NOMO-1 treated with dmso at 0.1 percent for 144 hours (cell line): ENCODE results near the gene RAD51D.
"Not testable (repeated sequence)": the region's sequence is repeated elsewhere in the genome, so short reads cannot be mapped to it uniquely, and the experiment has no call there.

ENCODE experiments used
- DNase-seq: peaks from one replicate; lab custom pipeline; 2025; ENCODE audit not compliant: unreplicated experiment; lab: John Stamatoyannopoulos, UW

The RAD51D gene

DNA sequence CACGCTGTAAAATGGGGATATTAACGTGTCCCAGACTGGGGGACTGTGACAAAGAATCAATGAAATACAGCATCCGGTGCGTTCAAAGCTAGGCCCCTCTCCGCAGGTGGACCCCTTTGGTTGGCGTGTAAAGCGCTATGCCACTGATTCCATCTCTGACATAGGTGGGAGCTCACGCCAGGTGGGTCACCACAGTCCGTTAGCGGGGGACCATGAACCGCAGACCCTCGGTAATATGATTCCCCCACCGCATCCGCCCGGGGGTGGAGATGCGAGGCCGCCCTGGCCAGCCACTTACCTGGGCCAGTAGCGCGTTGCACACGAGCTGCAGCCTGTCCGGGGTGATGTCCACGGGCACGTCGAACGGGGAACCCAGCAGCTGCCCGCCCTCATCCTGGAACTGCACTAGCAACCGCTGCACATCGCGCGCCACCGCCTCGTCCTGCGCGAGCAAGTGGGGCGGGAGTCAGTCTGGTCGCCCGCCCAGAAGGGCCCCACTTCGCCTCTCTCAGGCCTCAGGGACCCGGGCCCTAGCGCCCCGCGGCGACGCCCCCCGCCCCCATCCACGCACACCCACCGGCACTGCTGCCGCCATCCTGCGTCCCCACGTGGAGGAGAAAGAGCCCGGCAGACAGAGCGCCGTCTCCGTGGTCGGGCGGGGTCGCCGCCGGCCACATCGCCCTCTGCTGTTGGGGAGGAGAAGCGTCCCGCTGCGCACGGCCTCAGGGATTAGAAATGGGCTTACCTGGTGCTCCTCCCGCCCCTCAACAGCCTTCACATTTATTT, 22.2 kb upstream of the RAD51D start, which contains the start of gene NLE1:
Gene NLE1 (minus strand): TSS at position 623 of the 786 bp plus-strand sequence. CDS start 28 bp downstream, at position 595.
- DNase-seq, result peak; percentile 75

DNA sequence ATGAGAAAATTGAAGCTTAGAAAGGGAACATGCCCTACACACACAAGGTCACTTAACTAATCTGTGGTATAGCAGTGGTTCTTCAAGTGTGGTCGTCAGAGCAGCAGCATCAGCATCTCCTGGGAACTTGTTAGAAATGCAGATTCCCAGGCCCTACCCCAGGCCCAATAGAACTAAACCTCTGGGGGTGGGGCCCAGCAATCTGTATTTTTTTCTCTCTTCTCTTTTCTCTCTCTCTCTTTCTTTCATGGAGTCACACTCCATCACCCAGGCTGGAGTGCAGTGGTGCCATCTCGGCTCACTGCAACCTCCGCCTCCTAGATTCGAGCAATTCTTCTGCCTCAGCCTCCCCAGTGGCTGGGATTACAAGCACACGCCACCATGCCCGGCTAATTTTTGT, 18.6 kb upstream of the RAD51D start:
- DNase-seq, result no peak

DNA sequence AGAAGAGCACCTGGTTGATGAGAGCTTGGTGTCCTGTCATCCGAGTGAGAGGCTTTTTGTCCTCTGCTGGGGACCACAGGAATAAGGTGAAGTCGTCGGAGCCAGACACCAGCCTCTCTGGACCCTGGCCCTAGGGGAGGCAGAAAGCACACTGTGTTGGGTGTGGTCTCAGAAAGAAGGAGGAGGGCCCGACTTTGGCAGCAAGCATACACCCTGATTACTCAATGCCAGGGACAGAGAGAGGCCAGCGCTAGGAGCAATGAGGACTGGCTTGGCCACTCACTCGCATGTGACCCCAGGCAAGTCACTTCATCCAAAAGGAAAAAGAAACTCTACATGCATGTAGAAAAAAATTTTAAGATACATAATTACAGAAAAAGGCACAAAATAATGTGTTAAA, 15.7 kb upstream of the RAD51D start:
- DNase-seq, result no peak

DNA sequence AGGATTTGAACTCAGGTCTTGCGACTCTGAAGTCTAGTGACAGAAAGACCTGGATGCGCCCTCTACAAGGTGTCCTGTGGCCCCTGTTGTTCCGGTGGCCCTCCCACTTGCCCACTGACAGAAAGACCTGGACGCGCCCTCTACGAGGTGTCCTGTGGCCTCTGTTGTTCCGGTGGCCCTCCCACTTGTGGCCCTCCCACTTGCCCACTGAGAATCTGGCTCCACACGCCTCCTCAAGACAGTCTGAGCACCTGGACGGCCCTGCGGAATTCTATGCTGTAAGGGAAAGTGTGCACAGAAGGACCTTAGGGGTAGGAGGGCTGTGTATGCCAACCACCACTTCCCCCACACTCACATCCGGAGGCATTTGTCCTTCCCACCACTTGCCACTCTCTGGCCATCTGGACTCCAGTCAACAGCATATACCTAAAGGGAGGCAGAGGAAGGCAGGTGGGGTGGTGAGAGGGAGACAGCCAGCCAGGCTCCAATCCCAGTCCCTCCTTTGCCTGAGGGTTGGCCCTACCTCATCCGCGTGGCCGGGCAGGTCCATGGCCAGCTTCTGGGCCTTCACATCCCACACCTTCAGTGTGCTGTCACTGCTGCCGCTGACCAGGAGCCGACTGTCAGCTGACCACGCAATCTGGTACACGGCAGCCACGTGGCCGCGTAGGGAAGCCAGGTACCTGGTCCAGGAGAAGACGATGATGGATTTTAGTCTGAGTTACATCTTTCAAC, 13.3 kb upstream of the RAD51D start:
- no peak for DNase-seq

DNA sequence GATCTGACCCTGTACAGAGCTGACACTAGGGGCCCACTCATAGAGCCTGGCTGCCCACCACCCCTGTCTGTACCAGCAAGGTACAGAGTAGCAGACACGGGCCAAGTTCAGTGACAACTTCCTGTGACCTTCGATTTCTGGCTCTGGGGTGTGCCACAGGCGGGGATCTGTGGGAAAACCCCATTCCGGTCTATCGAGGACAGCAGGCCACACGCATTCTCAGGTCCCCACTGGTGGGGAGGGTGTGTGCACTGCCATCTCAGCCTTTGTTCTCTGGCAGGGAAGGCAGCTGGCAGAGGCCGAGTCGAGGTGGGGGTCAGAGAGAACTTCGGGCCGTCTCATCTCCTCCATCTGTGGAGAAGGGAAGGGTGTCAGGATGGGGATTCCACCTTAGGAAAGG, 12.4 kb upstream of the RAD51D start:
- DNase-seq, result no peak

DNA sequence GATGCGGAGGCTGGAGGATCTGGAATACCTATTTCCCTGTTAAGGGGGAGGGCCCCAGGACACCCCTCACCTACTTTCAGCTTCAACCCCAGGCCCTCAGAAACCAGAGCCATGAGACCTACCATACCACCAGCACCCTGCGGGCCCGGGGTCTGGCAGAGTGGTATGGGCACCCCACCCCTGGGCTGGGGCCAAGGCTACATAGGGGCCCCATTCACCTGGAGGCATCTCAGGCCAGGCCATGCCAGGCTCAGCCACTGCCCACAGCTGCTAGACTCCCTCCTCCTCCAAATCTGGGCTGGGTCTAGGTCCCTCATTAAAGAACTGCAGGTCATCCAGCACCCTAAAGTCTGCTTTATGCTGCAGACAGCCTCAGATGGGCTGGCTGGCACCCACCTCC, 10.7 kb upstream of the RAD51D start:
- no peak for DNase-seq

DNA sequence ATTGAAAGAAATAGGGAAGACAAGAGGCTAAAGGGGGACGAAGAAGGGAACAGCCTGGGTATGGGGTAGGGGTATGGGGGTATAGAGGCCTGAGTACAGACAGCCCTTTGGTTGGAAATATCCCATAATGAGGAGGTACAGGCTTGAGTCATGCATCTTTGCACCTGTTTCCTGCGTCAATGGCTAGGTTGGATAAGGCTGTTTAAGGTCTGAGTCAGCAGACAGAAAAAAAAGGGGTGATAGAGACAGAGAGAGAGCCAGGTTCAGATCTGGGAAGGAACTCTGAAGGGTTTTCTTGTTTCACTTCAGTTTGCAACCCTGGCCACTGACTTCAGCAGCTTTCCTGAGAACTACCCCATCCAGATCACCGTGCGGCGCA, 10.3 kb upstream of the RAD51D start:
- DNase-seq, result no peak

DNA sequence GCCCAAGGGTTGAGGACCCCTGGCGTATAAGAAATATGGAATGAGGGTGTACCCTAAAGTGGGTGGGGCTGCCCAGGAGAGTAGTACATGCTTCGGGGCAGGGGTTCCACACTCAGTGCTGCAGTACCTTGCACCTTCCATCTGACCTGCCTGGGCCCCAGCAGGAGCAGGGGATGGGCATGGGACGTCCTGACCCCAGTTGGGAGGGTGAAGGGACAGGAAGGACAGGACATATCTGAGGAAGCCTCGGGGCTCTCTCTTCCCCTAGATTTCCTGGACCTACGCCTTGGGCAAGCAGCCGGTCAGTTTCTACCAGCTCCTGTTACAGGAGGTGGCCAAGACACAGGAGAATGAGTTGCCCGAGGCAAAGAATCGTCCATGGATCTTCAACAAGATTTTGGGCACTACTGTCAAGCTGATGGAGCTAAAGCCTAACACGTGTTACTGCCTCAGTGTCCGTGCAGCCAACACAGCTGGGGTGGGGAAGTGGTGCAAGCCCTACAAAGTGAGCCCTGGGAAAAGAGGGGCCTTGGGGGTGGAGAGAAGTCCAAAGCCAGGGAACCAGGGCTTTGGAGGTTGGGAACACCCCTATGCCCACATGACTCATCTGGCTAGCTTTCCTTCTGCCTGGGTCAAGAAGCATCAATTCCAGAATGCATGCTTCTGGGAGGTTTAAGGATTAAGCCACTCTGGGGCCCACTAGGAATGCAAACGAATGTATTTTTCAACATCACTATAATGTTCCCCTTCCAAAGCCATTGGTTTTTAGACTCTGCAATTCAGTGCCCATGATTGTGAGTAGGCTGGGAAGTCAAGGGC, 9.7 kb upstream of the RAD51D start:
- no peak for DNase-seq

DNA sequence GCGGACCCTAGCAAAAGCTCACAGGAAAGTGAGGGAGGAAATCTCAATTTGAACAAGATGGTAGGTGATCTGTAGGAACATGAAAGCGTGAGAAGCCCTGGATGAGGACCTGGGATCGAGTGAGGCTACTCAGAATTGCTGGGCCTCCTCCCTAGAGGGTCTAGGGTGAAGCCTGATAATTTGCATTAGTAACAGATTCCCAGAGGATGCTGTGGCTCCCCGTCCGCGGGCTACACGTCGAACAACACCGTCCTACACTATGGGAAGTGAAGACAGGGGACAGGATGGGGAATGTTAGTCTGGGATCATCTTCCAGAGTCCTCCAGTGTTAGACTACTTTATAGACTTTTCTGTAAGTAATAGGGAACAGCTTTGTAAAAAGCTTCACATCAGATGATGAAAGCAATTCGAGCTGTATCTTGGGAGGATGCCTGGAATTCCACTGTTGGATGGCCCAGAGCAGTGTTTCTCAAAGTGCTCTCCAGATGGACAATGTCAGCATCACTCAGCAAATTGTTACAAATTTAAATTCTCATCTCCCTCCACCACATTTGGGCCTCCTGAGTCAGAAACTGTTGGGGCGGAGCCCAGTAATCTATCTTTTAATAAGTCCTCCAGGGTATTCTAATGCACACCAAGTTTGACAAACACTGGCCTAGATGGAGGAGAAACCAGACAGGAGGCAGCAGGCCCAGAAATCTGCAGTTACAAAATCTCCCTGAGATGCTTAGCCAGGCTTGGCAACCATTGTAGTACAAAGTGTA, 8.3 kb upstream of the RAD51D start:
- DNase-seq, result no peak

DNA sequence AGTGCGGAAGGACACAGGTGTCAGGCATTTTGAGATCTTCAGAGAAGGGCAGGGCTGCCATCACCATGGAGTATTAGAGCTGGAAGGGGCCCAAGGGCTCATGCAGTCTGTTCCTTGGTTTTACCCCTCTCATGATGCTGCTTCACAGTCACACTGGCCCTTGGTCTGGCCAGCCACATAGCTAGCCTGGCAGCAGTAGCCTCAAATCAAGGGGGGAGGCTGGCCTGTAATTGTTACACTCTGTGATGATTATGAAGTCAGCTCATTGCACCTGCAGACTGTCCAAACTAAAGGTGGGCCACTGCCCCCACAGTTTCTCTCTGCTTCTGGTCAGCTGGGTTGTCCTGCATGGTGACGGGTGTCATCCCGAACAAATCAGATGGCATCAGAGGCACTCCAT, 1.7 kb upstream of the RAD51D start, which contains the start of gene FNDC8:
Gene FNDC8 (plus strand): TSS at position 301 of the 400 bp plus-strand sequence. CDS start 79 bp downstream, at position 380.
- no peak for DNase-seq

DNA sequence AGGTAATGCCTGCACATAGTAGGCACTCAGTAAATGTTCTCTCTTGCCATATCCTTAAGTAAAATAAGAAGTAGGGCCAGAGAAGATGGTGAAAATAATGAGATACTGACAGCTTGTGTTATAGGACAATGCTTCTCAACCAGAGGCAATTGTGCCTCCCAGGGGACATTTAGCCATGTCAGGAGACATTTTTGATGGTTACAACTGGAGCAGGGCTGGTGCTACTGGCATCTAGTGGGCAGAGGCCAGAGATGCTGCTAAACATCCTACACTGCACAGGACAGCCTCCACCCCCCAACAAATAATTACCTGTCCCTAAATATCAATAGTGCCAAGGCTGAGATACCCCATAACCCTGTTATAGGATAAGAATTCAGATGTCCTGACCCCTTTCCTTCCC, 1.7 kb downstream of the RAD51D start:
- no peak for DNase-seq

DNA sequence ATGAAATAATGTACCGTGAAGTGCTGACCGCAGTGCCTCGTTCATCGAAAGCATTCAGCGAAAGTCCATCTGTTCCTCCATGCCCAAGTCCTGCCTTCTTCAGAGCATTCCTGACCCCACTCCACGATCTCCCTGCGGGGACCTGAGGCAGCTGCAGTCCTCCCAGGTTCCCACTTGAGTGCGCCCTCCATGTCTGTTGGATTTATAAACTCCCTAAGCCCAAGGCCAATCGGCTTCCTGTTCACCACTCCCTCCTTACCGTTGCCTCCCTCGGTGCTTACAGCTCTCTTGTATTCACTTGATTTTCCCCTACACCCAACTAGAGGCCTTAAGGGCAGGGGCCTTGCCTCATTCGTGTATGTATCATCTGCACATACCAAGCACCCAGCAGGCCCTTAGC, 2.8 kb downstream of the RAD51D start:
- no peak for DNase-seq

DNA sequence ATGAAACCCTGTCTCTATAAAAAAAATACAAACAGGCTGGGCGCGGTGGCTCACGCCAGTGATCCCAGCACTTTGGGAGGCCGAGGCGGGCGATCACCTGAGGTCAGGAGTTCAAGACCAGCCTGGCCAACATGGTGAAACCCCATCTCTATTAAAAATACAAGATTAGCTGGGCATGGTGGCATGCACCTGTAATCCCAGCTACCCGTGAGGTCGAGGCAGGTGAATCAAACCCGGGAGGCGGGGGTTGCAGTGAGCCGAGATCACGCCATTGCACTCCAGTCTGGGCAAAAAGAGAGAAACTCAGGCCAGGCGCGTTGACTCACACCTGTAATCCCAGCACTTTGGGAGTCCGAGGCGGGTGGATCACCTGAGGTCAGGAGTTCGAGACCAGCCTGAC, 8.9 kb downstream of the RAD51D start:
- not testable (repeated sequence) for DNase-seq

DNA sequence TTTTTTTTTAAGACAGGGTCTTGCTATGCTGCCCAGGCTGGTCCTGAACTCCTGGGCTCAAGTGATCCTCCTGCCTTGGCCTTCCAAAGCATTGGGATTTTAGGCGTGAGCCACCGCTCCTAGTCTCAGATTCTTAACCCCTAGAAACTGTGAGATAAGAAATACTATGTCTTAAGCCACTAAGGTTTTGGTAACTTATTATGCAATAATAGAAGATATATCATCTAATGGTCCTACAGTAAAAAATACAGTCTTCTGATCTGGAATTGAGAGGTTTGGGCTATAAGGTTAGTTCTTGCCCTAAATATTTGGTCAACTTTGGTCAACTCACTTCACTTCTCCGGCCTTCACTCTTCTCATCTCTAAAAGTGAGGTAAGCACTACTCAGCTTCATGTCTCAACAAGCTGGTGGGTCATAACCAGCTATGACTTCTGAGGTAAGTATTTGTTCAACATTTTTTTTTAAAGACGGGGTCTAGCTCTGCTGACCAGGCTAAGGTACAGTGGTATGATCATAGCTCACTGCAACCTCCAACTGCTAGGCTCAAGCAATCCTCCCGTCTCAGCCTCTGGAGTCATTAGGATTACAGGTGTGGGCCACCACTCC, 14.7 kb downstream of the RAD51D start:
- DNase-seq, result no peak

DNA sequence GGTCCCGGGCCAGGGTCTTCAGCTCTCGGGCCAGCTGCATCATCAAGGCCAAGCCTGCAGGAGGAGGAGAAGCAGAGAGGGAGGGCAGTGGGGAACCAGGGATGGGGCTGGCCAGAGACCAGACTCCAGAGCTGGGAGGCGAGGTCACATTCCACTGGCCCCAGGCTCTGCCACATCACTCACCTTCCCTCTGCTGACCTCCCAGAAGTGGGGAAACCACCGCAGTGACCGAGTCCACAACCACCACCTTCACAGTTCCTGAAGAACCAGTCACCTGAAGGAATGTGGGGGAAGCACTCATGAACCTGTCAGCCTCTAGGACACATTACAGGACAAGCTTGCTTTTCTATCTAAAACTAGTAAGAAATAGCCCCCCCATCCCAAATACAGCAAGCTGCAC, 16.4 kb downstream of the RAD51D start:
- no peak for DNase-seq

DNA sequence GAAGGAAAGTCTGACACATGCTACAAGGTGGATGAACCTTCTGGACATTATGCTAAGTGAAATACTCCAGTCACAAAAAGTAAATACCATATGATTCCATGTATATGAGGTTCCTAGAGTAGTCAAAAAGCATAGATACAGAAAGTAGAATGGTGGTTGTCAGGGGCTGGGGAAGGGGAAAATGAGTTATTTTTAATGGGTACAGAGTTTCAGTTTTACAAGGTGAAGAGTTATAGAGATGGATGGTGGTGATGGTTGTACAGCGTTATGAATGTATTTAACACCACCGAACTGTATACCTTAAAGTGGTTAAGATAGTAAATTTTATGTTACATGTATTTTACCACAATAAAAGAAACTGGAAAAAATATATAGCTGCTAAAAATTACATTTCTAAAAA, 17.9 kb downstream of the RAD51D start:
- no peak for DNase-seq

DNA sequence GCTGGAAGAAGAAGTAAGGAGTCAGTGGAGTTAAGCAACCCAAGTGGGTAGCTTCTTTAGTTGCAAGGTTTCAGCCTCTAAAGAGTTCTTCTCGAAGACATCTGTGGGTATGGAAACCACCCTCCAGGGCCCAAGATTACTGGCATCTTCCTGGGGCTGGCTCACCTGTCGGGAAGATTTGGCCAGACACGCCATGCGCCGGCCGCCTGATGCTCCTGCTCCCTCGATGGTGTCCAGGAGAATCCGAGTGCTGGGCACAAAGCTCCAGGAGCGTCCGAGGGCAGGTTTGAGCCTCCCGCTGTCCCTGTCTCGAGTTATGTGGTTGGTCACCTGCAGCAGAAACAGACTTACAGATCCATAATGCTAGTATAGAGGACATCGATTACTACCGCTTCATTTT, 18.6 kb downstream of the RAD51D start:
- no peak for DNase-seq

DNA sequence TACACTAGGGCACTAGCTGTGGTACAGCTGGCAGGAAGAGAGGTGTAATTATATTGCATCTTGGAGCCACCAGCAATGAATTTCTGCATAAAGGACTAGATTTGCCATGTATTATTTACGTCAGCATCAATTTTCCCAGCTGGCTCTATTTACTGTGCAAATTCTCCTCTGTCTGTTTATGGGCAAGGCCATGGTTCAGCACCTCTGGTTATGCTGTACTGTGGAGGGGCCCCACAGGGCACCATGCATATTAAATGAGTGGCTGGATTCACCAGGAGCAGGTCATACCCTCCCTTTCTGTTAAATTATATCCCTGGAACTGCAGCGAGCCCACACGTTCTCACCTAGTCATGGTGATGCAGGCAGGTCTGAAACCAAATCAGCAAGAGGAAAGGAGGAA, 19.8 kb downstream of the RAD51D start:
- DNase-seq, result no peak

DNA sequence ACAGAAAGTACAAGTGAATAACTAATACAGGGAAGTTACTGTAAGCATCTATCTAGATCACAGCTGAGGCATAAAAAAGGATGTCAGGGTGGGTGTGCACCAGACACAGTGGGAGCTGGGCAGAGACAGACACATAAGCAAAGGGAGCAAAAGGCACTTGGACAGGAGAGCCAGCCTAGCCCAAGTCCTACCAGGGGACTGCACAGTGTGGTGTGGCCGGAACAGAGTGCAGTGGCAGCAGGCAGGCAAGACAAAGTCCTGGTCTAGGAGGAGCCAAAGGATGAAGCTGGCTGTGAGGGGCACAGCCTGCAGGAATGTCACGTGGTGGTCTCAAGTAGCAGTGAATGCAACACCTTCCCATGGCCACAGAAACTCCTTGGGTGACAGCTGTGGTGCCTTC, 21.9 kb downstream of the RAD51D start:
- no peak for DNase-seq

DNA sequence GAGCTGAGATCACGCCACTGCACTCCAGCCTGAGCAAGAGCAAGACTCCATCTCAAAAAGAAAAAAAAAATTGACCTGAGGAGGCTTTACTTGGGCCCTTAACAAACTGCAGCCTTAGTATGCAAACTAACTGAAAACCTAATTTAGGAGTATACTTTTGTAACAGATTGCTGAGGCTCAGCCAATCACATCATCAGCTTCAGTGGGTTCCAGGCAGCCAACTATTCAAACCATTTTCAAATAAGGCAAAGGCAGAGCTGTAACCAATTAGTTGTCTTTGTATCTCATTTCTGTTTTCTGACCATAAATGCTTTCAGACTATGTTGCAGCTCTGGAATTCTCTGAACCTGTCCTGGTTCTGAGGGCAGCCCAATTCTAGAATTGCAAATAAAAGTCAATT, 23.9 kb downstream of the RAD51D start:
- DNase-seq, result no peak
